Measurements from ENCODE around the gene IFNL1. TPM values are rescaled to one million over a fixed set of nuclear protein-coding genes. Genes with fewer than 3 reads are reported as not detected.

IFNL1 gene
- total RNA-seq, 1 donor from 2014 or later, result not detected

DNA sequence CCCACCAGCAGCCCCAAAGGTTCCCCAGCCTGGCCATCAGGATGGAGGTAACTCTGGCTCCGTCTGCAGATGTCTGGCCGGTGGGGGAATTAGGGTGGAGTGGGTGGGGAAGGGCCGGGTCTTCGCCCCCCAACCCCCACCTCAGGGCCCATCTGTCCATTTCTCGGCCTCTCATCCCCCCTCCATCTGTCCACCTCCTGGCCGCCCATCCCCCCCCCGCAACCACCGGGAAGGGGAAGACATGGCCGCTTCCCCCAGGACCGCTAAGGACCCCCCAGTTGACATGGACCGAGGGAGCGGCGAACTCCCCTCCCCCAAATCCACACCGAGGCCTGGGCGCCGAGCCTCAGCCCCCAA is 23.7 kb downstream of the IFNL1 start:
- Mint-ChIP-seq H3K27me3 (ENCODE audit: unreplicated experiment) (peaks cover 23% of the 10 kb centered on the region), H3K4me1 (ENCODE audit: low read depth, unreplicated experiment) (peaks cover 34% of the 10 kb centered on the region)
- peak; percentile 63 for DNase-seq

DNA sequence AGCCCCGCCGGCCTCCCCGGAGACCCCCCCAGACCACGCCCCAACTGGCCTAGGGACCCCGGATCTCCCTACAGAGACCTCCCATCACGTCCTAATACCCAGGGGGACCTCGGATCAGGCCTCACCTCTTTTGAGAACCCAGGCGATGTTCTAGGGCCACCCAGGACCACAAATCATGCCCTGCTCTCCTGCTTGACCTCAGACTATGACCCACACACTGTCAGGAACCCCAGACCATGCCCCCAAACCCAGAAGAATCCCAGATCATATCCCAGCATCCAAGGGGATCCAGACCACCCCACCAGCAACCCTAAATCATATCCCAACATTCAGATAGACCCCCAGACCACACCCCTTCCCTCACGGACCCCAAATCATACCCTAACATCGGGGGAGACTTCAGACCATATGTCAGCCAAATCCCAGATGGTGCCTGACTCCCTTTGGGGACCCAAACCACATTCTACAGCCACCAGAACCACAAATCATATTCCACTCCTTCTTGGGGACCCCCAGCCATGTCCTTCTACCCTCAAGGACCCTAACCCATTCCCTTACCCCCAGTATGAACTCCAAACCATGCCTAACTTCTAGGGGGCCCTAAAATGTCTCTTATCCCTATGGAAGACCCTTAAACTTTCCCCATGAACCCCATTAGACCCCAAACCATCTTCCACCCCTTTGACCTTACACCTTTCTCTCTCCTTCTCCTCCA is 25.1 kb downstream of the IFNL1 start:
- no peak for DNase-seq
- TF ChIP-seq, protein P1, sequence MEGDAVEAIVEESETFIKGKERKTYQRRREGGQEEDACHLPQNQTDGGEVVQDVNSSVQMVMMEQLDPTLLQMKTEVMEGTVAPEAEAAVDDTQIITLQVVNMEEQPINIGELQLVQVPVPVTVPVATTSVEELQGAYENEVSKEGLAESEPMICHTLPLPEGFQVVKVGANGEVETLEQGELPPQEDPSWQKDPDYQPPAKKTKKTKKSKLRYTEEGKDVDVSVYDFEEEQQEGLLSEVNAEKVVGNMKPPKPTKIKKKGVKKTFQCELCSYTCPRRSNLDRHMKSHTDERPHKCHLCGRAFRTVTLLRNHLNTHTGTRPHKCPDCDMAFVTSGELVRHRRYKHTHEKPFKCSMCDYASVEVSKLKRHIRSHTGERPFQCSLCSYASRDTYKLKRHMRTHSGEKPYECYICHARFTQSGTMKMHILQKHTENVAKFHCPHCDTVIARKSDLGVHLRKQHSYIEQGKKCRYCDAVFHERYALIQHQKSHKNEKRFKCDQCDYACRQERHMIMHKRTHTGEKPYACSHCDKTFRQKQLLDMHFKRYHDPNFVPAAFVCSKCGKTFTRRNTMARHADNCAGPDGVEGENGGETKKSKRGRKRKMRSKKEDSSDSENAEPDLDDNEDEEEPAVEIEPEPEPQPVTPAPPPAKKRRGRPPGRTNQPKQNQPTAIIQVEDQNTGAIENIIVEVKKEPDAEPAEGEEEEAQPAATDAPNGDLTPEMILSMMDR (IDR thresholded peaks at IDR 0.05; ENCODE audit: partially characterized antibody, unreplicated experiment), result no peak
- H3K27me3 Mint-ChIP-seq (ENCODE audit: unreplicated experiment), result peaks cover 23% of the 10 kb centered on the region
- H3K4me1 Mint-ChIP-seq (ENCODE audit: low read depth, unreplicated experiment), result peaks cover 30% of the 10 kb centered on the region
- peak overlapping the region; percentile 85 for H3K4me3 Mint-ChIP-seq (ENCODE audit: unreplicated experiment)
- H3K27ac Mint-ChIP-seq (ENCODE audit: unreplicated experiment), result peak overlapping the region; percentile 53
- H3K36me3 Mint-ChIP-seq (ENCODE audit: unreplicated experiment), result peaks cover 3% of the 10 kb centered on the region
- H3K9me3 Mint-ChIP-seq (ENCODE audit: unreplicated experiment), result peaks cover 21% of the 10 kb centered on the region

More for the DNA sequence above, 23.7 kb downstream of the IFNL1 start:
- peak overlapping the region; percentile 96 for H3K4me3 Mint-ChIP-seq (ENCODE audit: unreplicated experiment)
- H3K9me3 Mint-ChIP-seq (ENCODE audit: unreplicated experiment), result peaks cover 20% of the 10 kb centered on the region
- TF ChIP-seq, protein P1 (IDR thresholded peaks at IDR 0.05; ENCODE audit: partially characterized antibody, unreplicated experiment), result no peak
- H3K27ac Mint-ChIP-seq (ENCODE audit: unreplicated experiment), result peak overlapping the region; percentile 90
- H3K36me3 Mint-ChIP-seq (ENCODE audit: unreplicated experiment), result peaks cover 3% of the 10 kb centered on the region

DNA sequence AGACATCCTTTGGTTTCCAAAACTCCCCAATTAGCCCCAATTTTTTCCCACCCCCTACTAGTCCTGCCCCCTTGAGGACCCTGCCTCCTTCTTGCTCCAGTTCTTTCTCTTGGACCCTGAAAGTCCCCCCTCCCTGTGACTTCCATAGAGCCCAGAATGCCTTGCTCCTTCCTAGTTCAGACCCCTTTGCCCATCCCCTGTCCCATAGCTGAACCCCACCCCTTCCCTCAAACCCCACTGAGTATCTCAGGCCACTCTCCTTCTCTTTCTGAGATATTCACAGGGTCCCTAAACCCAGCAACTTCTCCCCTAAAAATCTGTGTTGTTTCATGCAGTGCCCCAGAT is 25.6 kb downstream of the IFNL1 start:
- peaks cover 23% of the 10 kb centered on the region for H3K27me3 Mint-ChIP-seq (ENCODE audit: unreplicated experiment)
- peak overlapping the region; percentile 85 for H3K4me3 Mint-ChIP-seq (ENCODE audit: unreplicated experiment)
- peaks cover 3% of the 10 kb centered on the region for H3K36me3 Mint-ChIP-seq (ENCODE audit: unreplicated experiment)
- H3K27ac Mint-ChIP-seq (ENCODE audit: unreplicated experiment), result peak overlapping the region; percentile 53
- H3K9me3 Mint-ChIP-seq (ENCODE audit: unreplicated experiment), result peaks cover 22% of the 10 kb centered on the region
- no peak for DNase-seq
- TF ChIP-seq, protein P1 (IDR thresholded peaks at IDR 0.05; ENCODE audit: partially characterized antibody, unreplicated experiment), result no peak
- H3K4me1 Mint-ChIP-seq (ENCODE audit: low read depth, unreplicated experiment), result peaks cover 26% of the 10 kb centered on the region

DNA sequence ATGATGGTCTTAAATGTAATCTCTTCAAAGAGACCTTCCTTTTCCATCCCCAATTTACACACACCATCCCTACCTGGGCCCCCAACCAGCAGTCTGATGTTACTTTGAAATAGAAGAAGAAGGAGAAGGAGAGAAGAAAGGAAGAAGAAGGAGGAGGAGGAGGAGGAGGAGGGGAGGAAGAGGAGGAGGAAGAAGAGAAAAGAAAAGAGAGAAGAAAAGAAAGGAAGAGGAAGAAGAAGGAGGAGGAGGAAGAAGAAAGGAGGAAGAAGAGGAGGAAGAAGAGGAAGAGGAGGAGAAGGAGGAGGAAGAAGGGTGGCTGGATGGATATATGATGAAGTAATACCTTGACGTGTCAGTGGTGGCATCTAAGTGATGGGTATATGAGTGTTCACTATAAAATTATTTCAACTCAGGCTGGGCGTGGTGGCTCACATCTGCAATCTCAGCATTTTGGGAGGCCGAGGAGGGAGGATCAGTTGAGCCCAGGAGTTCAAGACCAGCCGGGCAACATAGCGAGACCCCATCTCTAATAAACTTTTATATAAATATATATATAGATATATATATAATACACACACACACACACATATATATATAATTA is 28.1 kb downstream of the IFNL1 start:
- Mint-ChIP-seq H3K4me1 (ENCODE audit: low read depth, unreplicated experiment) (peaks cover 19% of the 10 kb centered on the region), H3K27me3 (ENCODE audit: unreplicated experiment) (peaks cover 20% of the 10 kb centered on the region), H3K4me3 (ENCODE audit: unreplicated experiment) (no peak overlapping the region), H3K36me3 (ENCODE audit: unreplicated experiment) (no peaks in the 10 kb centered on the region), H3K9me3 (ENCODE audit: unreplicated experiment) (peaks cover 25% of the 10 kb centered on the region), H3K27ac (ENCODE audit: unreplicated experiment) (peak overlapping the region; percentile 33)
- TF ChIP-seq, protein P1 (IDR thresholded peaks at IDR 0.05; ENCODE audit: partially characterized antibody, unreplicated experiment), result no peak
- DNase-seq, result no peak
